Naive thymus-derived CD4-positive, alpha-beta T cell (primary cell): ENCODE results near the gene C5orf24. TPM values are rescaled to one million over a fixed set of nuclear protein-coding genes. Genes with fewer than 3 reads are reported as not detected.
A peak's percentile ranks its signal among the peaks of the same experiment; 100 is the strongest.

Experiments
- ATAC-seq: fragments of 150-1000 bp; cut with Tn5 transposase; 2 replicates; pipeline ENCODE4 v1.10.0; 2021; ENCODE audit warnings: mild to moderate bottlenecking, moderate library complexity
- CTCF ChIA-PET: fragments of 350-600 bp; sonication (Branson Sonifier 250); formaldehyde crosslinking; loops from one replicate; lab custom pipeline; 2021; ENCODE audit warnings: antibody characterized with exemption; lab: Charles Lee
- POLR2A ChIA-PET: fragments of 350-600 bp; sonication (Branson Sonifier 250); formaldehyde crosslinking; loops from one replicate; lab custom pipeline; 2021; ENCODE audit warnings: antibody characterized with exemption, inconsistent platforms; lab: Charles Lee
- DNase-seq, 9 donors: peaks; one replicate each; pipeline versions ENCODE4 v3.0.0 to v3.0.0-alpha.2; 2020 to 2022; ENCODE audit warnings: mixed read lengths in 1 of 9
- H3K27ac ChIP-seq: one replicate; pipeline ENCODE4 v1.7.0; 2013; ENCODE audit warnings: mild to moderate bottlenecking, low read depth, low read length, moderate library complexity
- H3K27me3 ChIP-seq, 2 donors: one replicate each; pipeline ENCODE4 v1.7.0; 2013; ENCODE audit warnings: low read length in 2 of 2, mild to moderate bottlenecking in 2 of 2, moderate library complexity in 2 of 2; ENCODE audit not compliant: control insufficient read depth in 2 of 2, insufficient read depth in 2 of 2
- H3K36me3 ChIP-seq, 3 experiments: 1 replicate in 2 of 3; 2 replicates in 1 of 3; pipeline ENCODE4 v1.7.0; 2013; ENCODE audit warnings: low read length in 3 of 3, mild to moderate bottlenecking in 3 of 3, moderate library complexity in 1 of 3; ENCODE audit not compliant: insufficient read depth in 3 of 3, control insufficient read depth in 2 of 3
- H3K4me1 ChIP-seq, 2 donors: one replicate each; pipeline ENCODE4 v1.7.0; 2013; ENCODE audit warnings: low read length in 2 of 2, mild to moderate bottlenecking in 2 of 2, moderate library complexity in 1 of 2; ENCODE audit not compliant: control insufficient read depth in 2 of 2, insufficient read depth in 2 of 2
- H3K4me3 ChIP-seq: 2 replicates; pipeline ENCODE4 v1.7.0; 2013; ENCODE audit warnings: mild to moderate bottlenecking, low read length
- H3K9me3 ChIP-seq, 3 experiments: 1 replicate in 2 of 3; 2 replicates in 1 of 3; pipeline ENCODE4 v1.7.0; 2013; ENCODE audit warnings: low read length in 3 of 3; ENCODE audit not compliant: control insufficient read depth in 2 of 3
- H3K27ac Mint-ChIP-seq, 9 donors: one replicate each; pipeline ENCODE4 v1.8.0; 2020 to 2022; ENCODE audit warnings: mixed read lengths in 9 of 9, mild to moderate bottlenecking in 8 of 9, moderate library complexity in 5 of 9, inconsistent platforms in 2 of 9
- H3K27me3 Mint-ChIP-seq, 5 donors: one replicate each; pipeline ENCODE4 v1.8.0; 2021 to 2022; ENCODE audit warnings: mixed read lengths in 5 of 5, mild to moderate bottlenecking in 1 of 5
- H3K36me3 Mint-ChIP-seq, 5 donors: one replicate each; pipeline ENCODE4 v1.8.0; 2020 to 2022; ENCODE audit warnings: mixed read lengths in 5 of 5, mild to moderate bottlenecking in 3 of 5, inconsistent platforms in 1 of 5
- H3K4me1 Mint-ChIP-seq, 7 donors: one replicate each; pipeline ENCODE4 v1.8.0; 2020 to 2022; ENCODE audit warnings: mixed read lengths in 7 of 7, mild to moderate bottlenecking in 3 of 7, inconsistent platforms in 1 of 7
- H3K4me3 Mint-ChIP-seq, 10 donors: one replicate each; pipeline ENCODE4 v1.8.0; 2020 to 2022; ENCODE audit warnings: mild to moderate bottlenecking in 10 of 10, mixed read lengths in 10 of 10, moderate library complexity in 6 of 10, inconsistent platforms in 2 of 10
- H3K9me3 Mint-ChIP-seq, 11 donors: one replicate each; pipeline ENCODE4 v1.8.0; 2020 to 2022; ENCODE audit warnings: mixed read lengths in 11 of 11, mild to moderate bottlenecking in 4 of 11, inconsistent platforms in 1 of 11, moderate library complexity in 1 of 11
- intact Hi-C, 2 donors: fragments of 100-400 bp; cut with micrococcal nuclease; formaldehyde crosslinking; loops; one replicate each; pipeline ENCODE4 v1.15.1; 2023
- polyA plus RNA-seq, 2 donors: library from polyadenylated mRNA; unstranded; fragments of 300-500 nt; fragmentation: Illumina TruSeq; gene quantifications; one replicate each; pipeline ENCODE4 v1.2.3, GENCODE V29; 2021
- total RNA-seq, 6 experiments: library from RNA in 5 of 6; stranded (reverse) in 5 of 6; gene quantifications; 1 replicate in 5 of 6; 2 replicates in 1 of 6; pipeline ENCODE4 v1.2.3 and lab custom pipeline; 2021 to 2026

C5orf24 gene
- total and polyA plus RNA-seq, 7 experiments from 2014 or later = 6.5 to 42.7 (median 31.2) TPM

DNA sequence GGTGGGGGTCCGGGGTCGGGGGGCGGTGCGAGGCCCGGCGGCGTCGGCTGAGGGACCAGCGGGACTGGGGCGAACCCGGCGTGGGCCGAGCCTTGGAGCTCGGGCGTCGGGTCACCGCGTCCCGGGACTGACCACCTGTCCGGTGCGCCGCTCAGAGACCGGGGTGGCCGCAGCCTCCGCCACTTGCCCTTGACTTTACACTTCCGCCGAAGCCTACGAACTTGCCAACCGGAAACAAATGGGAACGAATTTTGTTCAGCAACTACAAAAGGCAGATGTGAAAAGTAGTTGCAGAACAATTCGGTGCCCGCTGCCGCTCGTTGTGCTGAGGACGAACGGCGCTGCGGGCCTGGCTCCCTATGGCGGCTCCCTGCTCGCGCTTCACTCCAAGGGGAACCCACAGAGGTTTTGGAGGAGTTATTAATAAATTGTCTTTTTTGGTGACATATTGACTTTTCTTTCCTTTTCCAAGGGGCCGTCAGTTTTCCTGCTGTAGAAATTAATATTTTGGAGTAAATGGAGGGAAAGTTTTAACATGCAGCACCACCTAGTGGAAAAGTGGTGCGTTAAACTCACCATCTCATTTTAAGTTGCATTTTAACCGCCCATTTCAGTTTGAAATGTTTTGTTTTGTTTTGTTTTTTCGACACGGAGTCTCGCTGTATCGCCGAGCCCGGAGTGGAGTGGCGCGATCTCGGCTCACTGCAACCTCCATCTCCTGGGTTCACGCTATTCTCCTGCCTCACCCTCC lies 59.7 kb downstream of the C5orf24 start:
- peak in 8 of 9 donors; percentile 49 to 82 (median 76) for DNase-seq
- Histone ChIP-seq H3K4me1 (no peaks in the 10 kb centered on the region), H3K9me3 (no peaks in the 10 kb centered on the region), H3K27ac (peak overlapping the region; percentile 90), H3K4me3 (peak overlapping the region; percentile 71), H3K36me3 (peaks cover 0 to 3% (median 0%) of the 10 kb centered on the region in 3 experiments), H3K27me3 (no peaks in the 10 kb centered on the region)
- H3K27ac Mint-ChIP-seq = peak overlapping the region; percentile 93 to 100 (median 99)
- peaks cover 0 to 29% (median 5%) of the 10 kb centered on the region in 7 donors for H3K4me1 Mint-ChIP-seq
- POLR2A ChIA-PET = interaction anchor here (0.6 to 3.9 kb wide), 15 partner anchors 32 to 792 kb away, joined by 3 to 37 read pairs (median 5); partner anchors contain the start of genes C5orf24, CAMLG, PPP2CA and TXNDC15
- H3K36me3 Mint-ChIP-seq = peaks cover 0 to 10% (median 0%) of the 10 kb centered on the region in 5 donors
- CTCF ChIA-PET = interaction anchor here (0.6 to 1.8 kb wide), 11 partner anchors 10 to 275 kb away, joined by 3 to 10 read pairs (median 4); partner anchors contain the start of genes C5orf24, CAMLG and DDX46
- no peaks in the 10 kb centered on the region for H3K27me3 Mint-ChIP-seq
- H3K4me3 Mint-ChIP-seq = peak overlapping the region; percentile 90 to 99 (median 96)
- ATAC-seq = peak; percentile 30
- no peaks in the 10 kb centered on the region for H3K9me3 Mint-ChIP-seq
- intact Hi-C loops = loop anchor here (1.0 to 10.0 kb wide), 18 partner anchors 31 to 941 kb away; partner anchors contain the start of genes C5orf15 (in 2 of the 2), C5orf24 (in 2 of the 2), CAMLG (in 2 of the 2) and PPP2CA (in 2 of the 2)

DNA sequence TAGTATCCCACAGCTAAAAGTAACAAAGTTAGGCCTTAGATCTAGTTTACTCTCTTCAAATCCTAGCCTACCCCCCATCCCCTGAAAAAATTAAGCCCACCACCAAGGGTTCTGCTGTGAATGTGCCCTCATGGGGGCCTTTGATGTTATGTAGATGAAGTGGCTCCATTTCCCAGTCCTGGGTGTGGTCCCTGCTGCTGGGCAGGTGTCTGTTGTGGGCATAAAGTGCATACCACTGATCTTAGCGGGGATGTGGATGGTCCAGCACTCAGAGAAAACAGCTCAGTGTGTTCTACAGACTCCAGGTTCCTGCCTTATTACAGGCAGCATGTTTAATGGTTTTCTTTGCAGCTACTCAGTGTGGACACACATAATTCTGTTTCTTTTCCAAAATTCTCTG lies 61.0 kb downstream of the C5orf24 start:
- DNase-seq (no peak), ATAC-seq (no peak)
- no peak overlapping the region for H3K4me3 ChIP-seq
- ChIA-PET CTCF (interaction anchor here (0.6 to 0.7 kb wide), 2 partner anchors 129 to 168 kb away, joined by 3 read pairs; partner anchors contain the start of gene CAMLG), POLR2A (interaction anchor here (0.9 to 3.9 kb wide), 4 partner anchors 23 to 418 kb away, joined by 3 to 37 read pairs (median 4); partner anchors contain the start of genes C5orf24 and CAMLG)
- Mint-ChIP-seq H3K4me1 (peaks cover 0 to 35% (median 7%) of the 10 kb centered on the region in 7 donors), H3K27ac (peak overlapping the region; percentile 51 to 99 (median 81)), H3K4me3 (peak overlapping the region in 9 of 10 donors; percentile 27 to 97 (median 49)), H3K36me3 (peaks cover 0 to 20% (median 7%) of the 10 kb centered on the region in 5 donors), H3K9me3 (no peaks in the 10 kb centered on the region), H3K27me3 (no peaks in the 10 kb centered on the region)
- H3K36me3 ChIP-seq = peaks cover 0 to 12% (median 7%) of the 10 kb centered on the region in 3 experiments
- H3K9me3 ChIP-seq = no peaks in the 10 kb centered on the region
- H3K4me1 ChIP-seq = no peaks in the 10 kb centered on the region
- no peak overlapping the region for H3K27ac ChIP-seq
- intact Hi-C loops = loop anchor here (5.0 to 10.0 kb wide), 3 partner anchors 285 to 942 kb away; partner anchors contain the start of genes C5orf15 (in 1 of the 2) and PPP2CA (in 1 of the 2)
- H3K27me3 ChIP-seq = no peaks in the 10 kb centered on the region

Other genes starting within 250 kb of the C5orf24 start
- 10 to 100 TPM; 34.6 to 50.0 (median 40.9) TPM for gene SAR1B, start 213.1 kb upstream of the C5orf24 start, total RNA-seq
- gene SAR1B, start 213.1 kb upstream of the C5orf24 start, polyA plus RNA-seq = 10 to 100 TPM; 30.2 to 35.4 TPM
- 10 to 100 TPM; 13.6 to 30.9 (median 16.0) TPM for gene SEC24A, start 197.2 kb upstream of the C5orf24 start, total RNA-seq
- gene SEC24A, start 197.2 kb upstream of the C5orf24 start, polyA plus RNA-seq = 1 to 10 TPM; 5.6 to 9.6 TPM
- gene CAMLG, start 107.4 kb upstream of the C5orf24 start, total RNA-seq = 10 to 100 TPM; 20.4 to 38.1 (median 31.8) TPM
- gene CAMLG, start 107.4 kb upstream of the C5orf24 start, polyA plus RNA-seq = 10 to 100 TPM; 34.2 to 40.0 TPM
- gene DDX46, start 87.2 kb upstream of the C5orf24 start, total RNA-seq = 10 to 100 TPM; 51.2 to 72.5 (median 64.2) TPM
- 10 to 100 TPM; 18.0 to 23.7 TPM for gene DDX46, start 87.2 kb upstream of the C5orf24 start, polyA plus RNA-seq
- 10 to 100 TPM; 24.2 to 71.3 (median 36.8) TPM for gene TXNDC15, start 28.4 kb downstream of the C5orf24 start, total RNA-seq
- gene TXNDC15, start 28.4 kb downstream of the C5orf24 start, polyA plus RNA-seq = 10 to 100 TPM; 13.2 to 13.4 TPM
- gene PCBD2, start 59.2 kb downstream of the C5orf24 start, total RNA-seq = 10 to 100 TPM; 10.6 to 15.8 (median 14.3) TPM
- 10 to 100 TPM; 12.3 to 14.6 TPM for gene PCBD2, start 59.2 kb downstream of the C5orf24 start, polyA plus RNA-seq
- gene CATSPER3, start 121.9 kb downstream of the C5orf24 start, total RNA-seq = 1 to 10 TPM in 2 of 5 experiments, under 1 TPM in 3; 0.53 to 1.5 (median 0.97) TPM
- gene CATSPER3, start 121.9 kb downstream of the C5orf24 start, polyA plus RNA-seq = under 1 TPM; 0.45 to 0.81 TPM
- gene PITX1, start 188.3 kb downstream of the C5orf24 start, total RNA-seq = under 1 TPM in 1 of 5 experiments, not detected in 4; 0.17 TPM
- gene PITX1, start 188.3 kb downstream of the C5orf24 start, polyA plus RNA-seq = not detected